A549 (cell line): ENCODE measurements around the gene SLC35D1. TPM values are rescaled to one million over a fixed set of nuclear protein-coding genes. Genes with fewer than 3 reads are reported as not detected.
"Not testable (repeated sequence)": the region's sequence is repeated elsewhere in the genome, so short reads cannot be mapped to it uniquely, and the experiment has no call there.

Experiments used
- ATAC-seq, 2 experiments: fragments of 200-7000 bp in 1 of 2; fragments of >200 bp in 1 of 2; cut with Nextera tagmentation in 1 of 2; cut with Tn5 transposase in 1 of 2; 3 replicates each; pipeline versions ENCODE4 v1.8.0 to v1.9.1; 2018 to 2020; ENCODE audit warnings: mild to moderate bottlenecking in 1 of 2, moderate library complexity in 1 of 2
- CTCF ChIA-PET: fragments of 300-600 bp; sonication (Branson Sonifier 250); formaldehyde crosslinking; extraction: SDS; loops from one replicate; lab custom pipeline; 2021; ENCODE audit warnings: antibody characterized with exemption, inconsistent platforms; lab: Yijun Ruan, JAX
- POLR2A ChIA-PET: fragments of 350-600 bp; formaldehyde crosslinking; extraction: SDS; loops from one replicate; lab custom pipeline; 2021; ENCODE audit warnings: antibody characterized with exemption, inconsistent platforms; lab: Yijun Ruan, JAX
- DNase-seq, 2 experiments: peaks; one replicate each; pipeline versions ENCODE4 v3.0.0 to v3.0.0-alpha.2; 2011 to 2016; ENCODE audit warnings: low read depth in 1 of 2, low spot score in 1 of 2
- FAIRE-seq: peaks from 2 replicates; lab custom pipeline; 2011; peaks lifted over from hg19 to GRCh38; lab: Jason Lieb, UNC
- H3K27ac ChIP-seq, 2 experiments: fragments of >200 bp; sonication (Bioruptor Twin); formaldehyde crosslinking; 3 replicates each; pipeline ENCODE4 v1.5.1; 2016 to 2017
- H3K4me1 ChIP-seq: fragments of >200 bp; sonication (Bioruptor Twin); formaldehyde crosslinking; 3 replicates; pipeline ENCODE4 v1.6.1; 2016
- H3K4me2 ChIP-seq: fragments of >200 bp; sonication (Bioruptor Twin); formaldehyde crosslinking; 3 replicates; pipeline ENCODE4 v1.6.1; 2016
- H3K4me3 ChIP-seq: fragments of >200 bp; sonication (Bioruptor Twin); formaldehyde crosslinking; 3 replicates; pipeline ENCODE4 v1.5.1; 2016
- H3K9me3 ChIP-seq: fragments of >200 bp; sonication (Bioruptor Twin); formaldehyde crosslinking; 3 replicates; pipeline ENCODE4 v1.6.1; 2016
- BHLHE40 ChIP-seq: IDR thresholded peaks from 2 replicates; pipeline ENCODE4 v1.6.1; 2012; ENCODE audit warnings: low read depth, low read length, inconsistent platforms
- CEBPB ChIP-seq, 2 experiments: fragments of >200 bp in 1 of 2; sonication (Bioruptor Twin) in 1 of 2; formaldehyde crosslinking in 1 of 2; IDR thresholded peaks; 2 replicates each; pipeline ENCODE4 v1.6.1; 2012 to 2016
- ESRRA ChIP-seq: fragments of 150-350 bp; IDR thresholded peaks from 2 replicates; pipeline ENCODE4 v1.6.1; 2014; ENCODE audit warnings: mild to moderate bottlenecking, low read length, borderline replicate concordance
- FOSB ChIP-seq: fragments of 250-450 bp; sonication (Bioruptor Pico); IDR thresholded peaks from 2 replicates; pipeline ENCODE4 v1.5.0; 2020; ENCODE audit warnings: mild to moderate bottlenecking, moderate library complexity
- FOSL2 ChIP-seq, 2 experiments: fragments of 450-650 bp in 1 of 2; fragments of >200 bp in 1 of 2; sonication (Bioruptor Twin) in 1 of 2; formaldehyde crosslinking; IDR thresholded peaks; 2 replicates each; pipeline versions ENCODE4 v1.5.0 to v1.6.1; 2016 to 2020; ENCODE audit warnings: mild to moderate bottlenecking in 1 of 2, moderate library complexity in 1 of 2
- GATA3 ChIP-seq: IDR thresholded peaks from 2 replicates; pipeline ENCODE4 v1.6.1; 2012; ENCODE audit warnings: borderline replicate concordance
- HEYL ChIP-seq: fragments of 250-450 bp; sonication (Bioruptor Pico); IDR thresholded peaks from 2 replicates; pipeline ENCODE4 v1.8.0; 2021; ENCODE audit warnings: mild to moderate bottlenecking, moderate library complexity
- HOXA7 ChIP-seq: fragments of 250-450 bp; sonication (Bioruptor Pico); IDR thresholded peaks from 2 replicates; pipeline ENCODE4 v1.5.0; 2020; ENCODE audit warnings: mild to moderate bottlenecking, moderate library complexity
- KDM5A ChIP-seq: fragments of 200-600 bp; sonication (generic); IDR thresholded peaks from 2 replicates; pipeline ENCODE4 v1.6.1; 2016; ENCODE audit warnings: antibody characterized with exemption, mild to moderate bottlenecking
- NFE2L2 ChIP-seq: fragments of 150-350 bp; conservative IDR thresholded peaks from 2 replicates; pipeline ENCODE4 v1.6.1; 2014; ENCODE audit warnings: low read length
- PHF8 ChIP-seq: fragments of 200-600 bp; sonication (generic); IDR thresholded peaks from 2 replicates; pipeline ENCODE4 v1.6.1; 2016; ENCODE audit warnings: low read depth, mild to moderate bottlenecking, antibody characterized with exemption, moderate library complexity, borderline replicate concordance
- SREBF2 ChIP-seq: fragments of 450-650 bp; IDR thresholded peaks from 2 replicates; pipeline ENCODE4 v1.6.1; 2014; ENCODE audit warnings: mild to moderate bottlenecking, moderate library complexity
- TFCP2L1 ChIP-seq: fragments of 250-450 bp; sonication (Bioruptor Pico); IDR thresholded peaks from 2 replicates; pipeline ENCODE4 v1.5.0; 2021; ENCODE audit warnings: mild to moderate bottlenecking
- ZC3H11A ChIP-seq: fragments of 450-650 bp; IDR thresholded peaks from 2 replicates; pipeline ENCODE4 v1.6.1; 2014; ENCODE audit warnings: antibody characterized with exemption, mild to moderate bottlenecking
- WGBS: methylation state at CpG from one replicate; pipeline ENCODE4 v1.1.6; 2017; ENCODE audit errors: missing lambda C conversion rate; 5-methylcytosine and 5-hydroxymethylcytosine counted together
- polyA plus RNA-seq, 4 experiments: library from polyadenylated mRNA; depleted of rRNA in 3 of 4; stranded (reverse); fragments of >200 nt; fragmentation: RNase III in 1 of 4; extraction: RNeasy Plus Mini Kit Qiagen cat#74134 plus additional on column Dnase treatment in 1 of 4; gene quantifications; 2 replicates in 3 of 4; 3 replicates in 1 of 4; pipeline ENCODE4 v1.2.3, GENCODE V29; 2011 to 2017
- TF ChIP-seq, protein P1 (sequence below): IDR thresholded peaks from 2 replicates; pipeline ENCODE4 v1.6.1; 2012
- TF ChIP-seq, protein P2 (sequence below): IDR thresholded peaks from 2 replicates; pipeline ENCODE4 v1.6.1; 2012; ENCODE audit warnings: low read depth, borderline replicate concordance
- TF ChIP-seq, protein P3 (sequence below): fragments of 250-450 bp; sonication (Bioruptor Pico); IDR thresholded peaks from 2 replicates; pipeline ENCODE4 v1.5.0; 2021; ENCODE audit warnings: mild to moderate bottlenecking, moderate library complexity, borderline replicate concordance
- TF ChIP-seq, protein P4 (sequence below): fragments of 450-650 bp; IDR thresholded peaks from 2 replicates; pipeline ENCODE4 v1.6.1; 2014; ENCODE audit warnings: antibody characterized with exemption
- TF ChIP-seq, protein P5 (sequence below): fragments of >200 bp; sonication (Bioruptor Twin); formaldehyde crosslinking; IDR thresholded peaks from 3 replicates; pipeline ENCODE4 v1.5.1; 2016
- TF ChIP-seq, protein P6 (sequence below): fragments of 150-350 bp; IDR thresholded peaks from 2 replicates; pipeline ENCODE4 v1.6.1; 2014; ENCODE audit warnings: low read depth, mild to moderate bottlenecking, low read length

SLC35D1 gene
- polyA plus RNA-seq, 2 of the 4 experiments (the other 2 are of a cell fraction): 5.2 to 12.9 TPM

DNA sequence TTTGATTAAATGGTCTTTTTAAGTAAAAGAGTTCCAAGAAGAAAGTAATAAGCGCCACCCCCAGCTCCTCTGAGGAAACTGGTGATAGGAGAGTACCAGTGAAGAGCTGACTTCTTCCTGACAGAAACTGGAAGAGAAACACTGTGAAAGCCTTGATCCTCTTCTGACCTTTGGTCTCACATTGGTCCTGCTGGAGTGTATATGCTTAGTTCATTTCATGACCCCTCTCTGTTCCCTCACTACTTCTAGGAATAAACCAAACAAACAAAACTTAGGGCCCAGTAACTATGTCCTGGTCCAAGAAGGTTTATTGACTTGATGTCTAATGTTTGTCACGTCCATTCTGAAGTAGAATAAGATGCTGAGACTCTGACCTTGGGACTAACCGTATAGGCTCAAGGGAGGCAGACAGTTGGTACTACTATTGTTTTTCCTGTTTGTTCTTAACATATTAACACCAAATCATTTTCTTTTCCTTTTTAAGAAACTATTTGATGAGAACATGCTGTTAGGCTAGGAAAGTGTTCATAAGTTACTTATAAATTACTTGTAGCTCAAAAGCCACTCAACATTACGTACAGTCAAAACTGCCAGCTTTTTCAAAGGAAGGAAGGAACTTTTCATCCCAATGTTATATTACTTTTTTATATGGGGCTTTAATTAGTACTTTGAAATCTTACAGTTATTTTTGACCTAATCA lies 71.2 kb downstream of the SLC35D1 start:
- DNase-seq (no peak), ATAC-seq (no peak), FAIRE-seq (no peak)
- H3K9me3 ChIP-seq: no peaks in the 10 kb centered on the region
- 87% methylated on average over 4 of the region's 4 CpGs for WGBS
- no peak overlapping the region for H3K27ac ChIP-seq
- TF ChIP-seq FOSL2 (IDR thresholded peaks at IDR 0.05): no peak
- no peak for TF ChIP-seq FOSL2 (CRISPR knock-in tag; IDR thresholded peaks at IDR 0.05)
- no peak for TF ChIP-seq HOXA7 (CRISPR knock-in tag)
- no peak overlapping the region for H3K4me3 ChIP-seq
- ChIA-PET CTCF (no interaction called here), POLR2A (no interaction called here)
- no peak overlapping the region for H3K4me2 ChIP-seq
- peaks cover 37% of the 10 kb centered on the region for H3K4me1 ChIP-seq

DNA sequence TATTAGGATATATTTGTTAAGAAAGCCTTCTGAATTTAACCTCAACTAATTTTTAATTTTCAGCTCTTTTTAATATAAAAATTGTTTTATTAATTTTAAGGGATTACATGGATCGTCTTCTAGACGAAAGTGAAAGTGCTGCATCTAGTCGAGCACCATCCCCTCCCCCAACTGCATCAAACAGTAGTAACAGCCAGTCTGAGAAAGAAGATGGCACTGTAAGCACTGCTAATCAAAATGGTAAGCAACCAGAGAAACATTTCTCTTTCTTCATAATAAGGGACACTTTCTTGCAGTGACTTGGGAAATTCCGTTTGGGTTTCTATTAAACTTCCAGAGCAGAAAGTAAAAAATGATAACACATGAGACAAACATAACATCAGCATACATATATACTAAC lies 72.3 kb downstream of the SLC35D1 start:
- Histone ChIP-seq H3K27ac (no peak overlapping the region), H3K4me2 (peak overlapping the region; percentile 72), H3K9me3 (no peaks in the 10 kb centered on the region), H3K4me3 (peak overlapping the region; percentile 30), H3K4me1 (peaks cover 37% of the 10 kb centered on the region)
- FAIRE-seq: no peak
- 0 out of 6 replicates have a peak, but pooled peaks have one; percentile 47 to 49 for ATAC-seq
- POLR2A ChIA-PET: no interaction called here
- CTCF ChIA-PET: interaction anchor here (1.0 to 2.0 kb wide), 2 partner anchors 15 to 167 kb away, joined by 4 to 7 read pairs; no protein-coding TSS in a partner anchor
- DNase-seq: peak in 1 of 2 experiments; percentile 27
- TF ChIP-seq, protein P1, sequence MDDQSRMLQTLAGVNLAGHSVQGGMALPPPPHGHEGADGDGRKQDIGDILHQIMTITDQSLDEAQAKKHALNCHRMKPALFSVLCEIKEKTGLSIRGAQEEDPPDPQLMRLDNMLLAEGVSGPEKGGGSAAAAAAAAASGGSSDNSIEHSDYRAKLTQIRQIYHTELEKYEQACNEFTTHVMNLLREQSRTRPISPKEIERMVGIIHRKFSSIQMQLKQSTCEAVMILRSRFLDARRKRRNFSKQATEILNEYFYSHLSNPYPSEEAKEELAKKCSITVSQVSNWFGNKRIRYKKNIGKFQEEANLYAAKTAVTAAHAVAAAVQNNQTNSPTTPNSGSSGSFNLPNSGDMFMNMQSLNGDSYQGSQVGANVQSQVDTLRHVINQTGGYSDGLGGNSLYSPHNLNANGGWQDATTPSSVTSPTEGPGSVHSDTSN: no peak
- TF ChIP-seq BHLHE40 (no peak), ESRRA (no peak), CEBPB (IDR thresholded peaks at IDR 0.05) (no peak), NFE2L2 (no peak)
- TF ChIP-seq, protein P2, sequence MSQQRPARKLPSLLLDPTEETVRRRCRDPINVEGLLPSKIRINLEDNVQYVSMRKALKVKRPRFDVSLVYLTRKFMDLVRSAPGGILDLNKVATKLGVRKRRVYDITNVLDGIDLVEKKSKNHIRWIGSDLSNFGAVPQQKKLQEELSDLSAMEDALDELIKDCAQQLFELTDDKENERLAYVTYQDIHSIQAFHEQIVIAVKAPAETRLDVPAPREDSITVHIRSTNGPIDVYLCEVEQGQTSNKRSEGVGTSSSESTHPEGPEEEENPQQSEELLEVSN: no peak
- TF ChIP-seq, all 56 proteins: peak for 0
- 14% methylated on average over 4 of the region's 4 CpGs for WGBS

DNA sequence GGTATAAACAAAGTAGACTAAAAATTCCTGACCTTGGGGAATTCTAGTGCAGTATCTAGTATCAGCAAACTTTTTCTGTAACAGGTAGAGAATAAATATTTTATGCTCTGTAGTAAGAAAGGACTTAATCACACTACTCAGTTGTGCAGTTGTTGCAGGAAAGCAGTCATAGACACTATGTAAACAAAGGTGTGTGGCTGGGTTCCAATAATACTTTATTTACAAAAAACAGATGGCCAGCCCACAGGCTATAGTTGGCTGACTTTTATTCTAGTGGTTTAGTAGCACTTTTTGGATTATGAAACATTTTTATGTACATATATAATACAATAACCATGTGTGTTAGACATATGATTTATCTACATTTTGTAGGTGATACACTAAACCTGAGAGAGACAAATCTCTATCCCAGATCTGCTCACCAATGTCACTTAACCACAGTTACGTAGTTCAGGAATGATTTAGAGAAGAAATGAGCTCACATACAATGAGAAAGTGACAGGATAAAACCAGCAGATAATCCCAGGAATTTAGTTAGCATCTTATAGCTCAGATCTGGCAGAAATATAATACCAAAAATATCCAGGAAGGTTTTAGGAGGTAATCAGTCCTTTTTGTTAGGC lies 73.1 kb downstream of the SLC35D1 start:
- Histone ChIP-seq H3K4me3 (peak overlapping the region; percentile 30; the same call in 2 of the 3 replicates), H3K4me2 (peak overlapping the region; percentile 72), H3K9me3 (no peaks in the 10 kb centered on the region), H3K27ac (0 out of 6 replicates have a peak overlapping the region, but pooled peaks of 1 of the 2 experiments have one; percentile 19), H3K4me1 (peaks cover 37% of the 10 kb centered on the region)
- no peak for TF ChIP-seq TFCP2L1
- TF ChIP-seq PHF8: no peak
- TF ChIP-seq ZC3H11A: no peak
- no peak for TF ChIP-seq HEYL
- TF ChIP-seq SREBF2: no peak
- TF ChIP-seq GATA3: no peak
- TF ChIP-seq KDM5A: no peak
- TF ChIP-seq, protein P3, sequence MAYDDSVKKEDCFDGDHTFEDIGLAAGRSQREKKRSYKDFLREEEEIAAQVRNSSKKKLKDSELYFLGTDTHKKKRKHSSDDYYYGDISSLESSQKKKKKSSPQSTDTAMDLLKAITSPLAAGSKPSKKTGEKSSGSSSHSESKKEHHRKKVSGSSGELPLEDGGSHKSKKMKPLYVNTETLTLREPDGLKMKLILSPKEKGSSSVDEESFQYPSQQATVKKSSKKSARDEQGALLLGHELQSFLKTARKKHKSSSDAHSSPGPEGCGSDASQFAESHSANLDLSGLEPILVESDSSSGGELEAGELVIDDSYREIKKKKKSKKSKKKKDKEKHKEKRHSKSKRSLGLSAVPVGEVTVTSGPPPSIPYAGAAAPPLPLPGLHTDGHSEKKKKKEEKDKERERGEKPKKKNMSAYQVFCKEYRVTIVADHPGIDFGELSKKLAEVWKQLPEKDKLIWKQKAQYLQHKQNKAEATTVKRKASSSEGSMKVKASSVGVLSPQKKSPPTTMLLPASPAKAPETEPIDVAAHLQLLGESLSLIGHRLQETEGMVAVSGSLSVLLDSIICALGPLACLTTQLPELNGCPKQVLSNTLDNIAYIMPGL: no peak
- TF ChIP-seq, protein P4, sequence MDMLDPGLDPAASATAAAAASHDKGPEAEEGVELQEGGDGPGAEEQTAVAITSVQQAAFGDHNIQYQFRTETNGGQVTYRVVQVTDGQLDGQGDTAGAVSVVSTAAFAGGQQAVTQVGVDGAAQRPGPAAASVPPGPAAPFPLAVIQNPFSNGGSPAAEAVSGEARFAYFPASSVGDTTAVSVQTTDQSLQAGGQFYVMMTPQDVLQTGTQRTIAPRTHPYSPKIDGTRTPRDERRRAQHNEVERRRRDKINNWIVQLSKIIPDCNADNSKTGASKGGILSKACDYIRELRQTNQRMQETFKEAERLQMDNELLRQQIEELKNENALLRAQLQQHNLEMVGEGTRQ: no peak
- no peak for TF ChIP-seq FOSB (CRISPR knock-in tag)
- TF ChIP-seq, protein P5, sequence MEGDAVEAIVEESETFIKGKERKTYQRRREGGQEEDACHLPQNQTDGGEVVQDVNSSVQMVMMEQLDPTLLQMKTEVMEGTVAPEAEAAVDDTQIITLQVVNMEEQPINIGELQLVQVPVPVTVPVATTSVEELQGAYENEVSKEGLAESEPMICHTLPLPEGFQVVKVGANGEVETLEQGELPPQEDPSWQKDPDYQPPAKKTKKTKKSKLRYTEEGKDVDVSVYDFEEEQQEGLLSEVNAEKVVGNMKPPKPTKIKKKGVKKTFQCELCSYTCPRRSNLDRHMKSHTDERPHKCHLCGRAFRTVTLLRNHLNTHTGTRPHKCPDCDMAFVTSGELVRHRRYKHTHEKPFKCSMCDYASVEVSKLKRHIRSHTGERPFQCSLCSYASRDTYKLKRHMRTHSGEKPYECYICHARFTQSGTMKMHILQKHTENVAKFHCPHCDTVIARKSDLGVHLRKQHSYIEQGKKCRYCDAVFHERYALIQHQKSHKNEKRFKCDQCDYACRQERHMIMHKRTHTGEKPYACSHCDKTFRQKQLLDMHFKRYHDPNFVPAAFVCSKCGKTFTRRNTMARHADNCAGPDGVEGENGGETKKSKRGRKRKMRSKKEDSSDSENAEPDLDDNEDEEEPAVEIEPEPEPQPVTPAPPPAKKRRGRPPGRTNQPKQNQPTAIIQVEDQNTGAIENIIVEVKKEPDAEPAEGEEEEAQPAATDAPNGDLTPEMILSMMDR: no peak
- TF ChIP-seq, protein P6, sequence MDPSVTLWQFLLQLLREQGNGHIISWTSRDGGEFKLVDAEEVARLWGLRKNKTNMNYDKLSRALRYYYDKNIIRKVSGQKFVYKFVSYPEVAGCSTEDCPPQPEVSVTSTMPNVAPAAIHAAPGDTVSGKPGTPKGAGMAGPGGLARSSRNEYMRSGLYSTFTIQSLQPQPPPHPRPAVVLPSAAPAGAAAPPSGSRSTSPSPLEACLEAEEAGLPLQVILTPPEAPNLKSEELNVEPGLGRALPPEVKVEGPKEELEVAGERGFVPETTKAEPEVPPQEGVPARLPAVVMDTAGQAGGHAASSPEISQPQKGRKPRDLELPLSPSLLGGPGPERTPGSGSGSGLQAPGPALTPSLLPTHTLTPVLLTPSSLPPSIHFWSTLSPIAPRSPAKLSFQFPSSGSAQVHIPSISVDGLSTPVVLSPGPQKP: no peak
- ChIA-PET POLR2A (no interaction called here), CTCF (interaction anchor here (1.0 to 2.0 kb wide), 2 partner anchors 16 to 168 kb away, joined by 4 to 7 read pairs; no protein-coding TSS in a partner anchor)
- ATAC-seq (peak; percentile 19 to 67; a peak in 3 of 6 replicates), DNase-seq (peak in 1 of 2 experiments; percentile 16), FAIRE-seq (no peak)
- WGBS: 45% methylated on average over 1 of the region's 1 CpG

DNA sequence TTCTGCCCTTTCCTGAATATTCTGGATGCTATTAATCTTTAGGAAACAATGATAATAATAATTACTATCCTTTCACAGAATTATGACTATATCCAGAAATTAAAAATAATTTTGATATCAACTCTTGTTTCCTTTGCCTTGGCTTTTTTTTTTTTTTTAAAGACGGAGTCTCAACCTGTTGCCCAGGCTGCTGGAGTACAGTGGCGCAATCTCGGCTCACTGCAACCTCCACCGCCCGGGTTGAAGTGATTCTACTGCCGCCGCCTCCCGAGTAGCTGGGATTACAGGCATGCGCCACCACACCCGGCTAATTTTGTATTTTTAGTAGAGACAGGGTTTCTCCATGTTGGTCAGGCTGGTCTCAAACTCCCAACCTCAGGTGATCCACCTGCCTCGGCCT lies 74.3 kb downstream of the SLC35D1 start:
- 97% methylated on average over 11 of the region's 11 CpGs for WGBS
- CTCF ChIA-PET, FAIRE-seq, H3K4me3 ChIP-seq, H3K27ac ChIP-seq, POLR2A ChIA-PET, H3K4me2 ChIP-seq, DNase-seq, H3K9me3 ChIP-seq, ATAC-seq: not testable (repeated sequence)
- peaks cover 36% of the 10 kb centered on the region for H3K4me1 ChIP-seq
